GM21526 (cell line): ENCODE data around the gene MAPRE2.
A peak's percentile ranks its signal among the peaks of the same experiment; 100 is the strongest.
"Not testable (repeated sequence)": the region's sequence is repeated elsewhere in the genome, so short reads cannot be mapped to it uniquely, and the experiment has no call there.

Experiments
- ATAC-seq: cut with Tn5 transposase; IDR thresholded peaks from one replicate; pipeline ENCODE4 v1.9.1; 2021; ENCODE audit warnings: moderate library complexity; ENCODE audit not compliant: unreplicated experiment, low FRiP score

MAPRE2 gene

DNA sequence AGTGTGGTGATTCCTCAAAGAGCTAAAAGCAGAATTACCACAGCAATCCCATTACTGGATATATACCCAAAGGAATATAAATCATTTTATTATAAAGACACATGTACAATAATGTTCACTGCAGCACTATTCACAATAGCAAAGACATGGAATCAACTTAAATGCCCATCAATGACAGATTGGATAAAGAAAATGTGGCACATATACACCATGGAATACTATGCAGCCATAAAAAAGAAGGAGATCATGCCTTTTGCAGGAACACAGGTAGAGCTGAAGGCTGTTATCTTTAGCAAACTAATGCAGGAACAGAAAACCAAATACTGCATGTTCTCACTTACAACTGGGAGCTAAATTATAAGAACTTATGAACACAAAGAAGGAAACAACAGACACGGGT, 129.1 kb downstream of the MAPRE2 start:
- not testable (repeated sequence) for ATAC-seq

DNA sequence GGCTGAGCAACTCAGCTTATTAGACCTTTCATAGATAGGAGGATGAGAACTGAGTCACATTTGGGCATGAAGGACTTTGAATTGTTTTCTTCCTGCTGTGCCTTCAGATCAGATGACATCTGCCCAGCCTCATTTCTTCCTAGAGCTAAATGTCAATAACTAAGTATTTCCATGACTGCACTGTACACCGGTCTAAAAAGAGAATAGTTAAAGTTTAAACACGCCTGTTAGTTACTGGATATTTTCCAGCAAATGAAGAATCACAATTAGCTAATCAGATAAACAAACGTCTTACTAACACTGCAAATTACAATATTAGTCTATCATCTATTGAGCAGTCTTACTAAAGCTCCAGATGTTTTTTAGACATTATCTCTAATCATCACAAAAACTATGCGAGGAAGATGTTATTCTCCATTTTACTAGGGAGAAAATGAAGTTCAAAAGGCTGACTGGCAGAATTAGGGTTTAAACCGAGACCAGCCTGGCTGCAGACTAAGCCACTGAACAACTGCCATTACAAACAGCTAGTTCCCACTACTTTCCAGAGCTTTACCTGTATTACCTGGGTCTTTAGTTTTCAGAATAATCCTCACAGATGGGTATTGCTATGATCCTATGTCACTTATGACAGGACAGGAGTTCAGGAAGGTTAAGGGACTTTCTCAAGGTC, 130.2 kb downstream of the MAPRE2 start:
- no peak for ATAC-seq

DNA sequence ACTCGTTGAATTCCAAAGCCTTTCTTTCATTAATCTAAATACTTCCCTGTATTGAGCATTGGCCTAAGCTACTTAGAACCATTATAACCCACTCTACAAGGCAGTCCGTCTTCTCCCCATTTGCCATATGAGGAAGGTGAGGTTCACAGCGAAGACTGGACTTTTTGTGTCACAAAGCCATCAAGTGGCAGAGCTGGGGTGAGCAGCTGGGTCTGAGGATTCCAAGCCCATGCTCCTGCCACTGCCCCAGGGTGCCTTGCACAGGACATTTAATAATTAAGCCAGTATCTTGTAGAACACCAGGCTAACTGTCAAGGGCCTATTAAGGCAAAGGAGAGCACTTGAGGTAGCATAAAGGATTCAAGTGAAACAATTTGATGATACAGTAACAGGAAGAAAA, 130.8 kb downstream of the MAPRE2 start:
- no peak for ATAC-seq

DNA sequence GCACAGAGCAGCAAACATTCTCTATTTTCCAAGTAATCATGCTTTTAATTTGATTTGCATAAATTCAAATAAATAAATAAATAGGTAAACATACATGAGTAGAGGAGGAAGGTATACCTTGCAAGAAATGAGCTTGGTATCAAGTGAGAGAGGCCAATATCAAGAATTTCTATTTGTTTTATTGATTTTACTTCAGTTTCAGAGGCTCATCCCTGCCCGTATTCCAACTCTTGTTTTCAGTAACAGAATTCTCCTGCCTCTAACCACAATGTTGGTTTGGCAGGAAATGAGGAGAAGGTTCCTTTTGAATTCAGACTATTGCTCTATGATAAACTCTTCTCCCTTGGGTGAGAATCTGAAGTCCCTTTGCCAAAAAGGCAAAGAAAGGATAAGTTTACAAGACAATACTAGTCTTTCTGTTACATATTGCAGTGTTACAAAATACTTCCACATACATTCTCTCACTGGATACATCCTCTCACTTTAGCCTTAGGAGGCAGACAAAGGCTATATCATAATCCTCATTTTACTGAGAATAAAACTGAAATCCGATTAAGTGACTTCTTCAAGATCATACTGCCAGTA, 131.3 kb downstream of the MAPRE2 start:
- ATAC-seq, result no peak

DNA sequence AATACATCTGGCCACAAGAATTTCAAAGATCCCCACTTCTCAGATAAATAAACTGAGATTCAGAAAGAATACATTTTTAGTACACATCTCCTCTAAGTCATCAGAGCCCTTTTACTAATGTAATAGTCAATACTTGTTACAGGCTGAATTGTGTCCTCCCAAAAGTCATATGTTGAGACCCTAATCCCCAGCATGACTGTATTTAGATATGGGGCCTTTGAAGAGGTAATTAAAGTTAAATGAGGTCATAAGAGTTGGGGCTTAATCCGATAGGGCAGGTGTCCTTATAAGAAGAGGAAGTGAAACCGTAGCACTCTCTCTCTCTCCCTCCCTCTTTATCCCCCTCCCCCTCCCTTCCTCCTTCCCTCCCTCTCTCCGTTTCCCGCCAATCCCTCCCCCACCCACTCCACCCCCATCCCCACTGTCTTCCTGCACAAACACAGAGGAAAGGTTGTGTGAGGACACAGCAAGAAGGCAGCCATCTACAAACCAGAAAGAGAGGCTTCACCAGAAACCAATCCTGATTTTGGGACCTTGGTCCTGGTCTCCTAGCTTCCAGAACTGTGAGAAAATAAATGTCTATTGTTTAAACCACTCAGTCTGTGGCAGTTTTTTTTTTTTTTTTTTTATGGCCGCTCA, 133.0 kb downstream of the MAPRE2 start:
- ATAC-seq, result peak; percentile 86

DNA sequence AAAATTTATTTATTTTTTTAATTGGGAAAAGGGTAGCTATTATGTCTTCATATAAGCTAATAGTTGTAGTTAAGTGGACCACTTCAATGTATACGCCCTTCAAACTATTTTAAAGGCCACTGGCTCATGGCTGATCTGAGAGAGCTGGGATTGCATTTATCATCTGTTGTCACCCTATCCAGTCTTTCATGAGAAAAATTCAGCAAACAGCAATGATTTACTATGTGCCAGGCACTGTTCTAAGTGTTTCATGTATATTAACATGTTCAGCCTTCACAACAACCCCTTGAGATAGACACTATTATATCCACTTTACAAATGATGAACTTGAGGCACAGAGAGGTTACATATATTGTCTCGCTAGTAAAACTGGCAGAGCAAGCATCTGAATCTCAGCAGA, 133.5 kb downstream of the MAPRE2 start:
- no peak for ATAC-seq

DNA sequence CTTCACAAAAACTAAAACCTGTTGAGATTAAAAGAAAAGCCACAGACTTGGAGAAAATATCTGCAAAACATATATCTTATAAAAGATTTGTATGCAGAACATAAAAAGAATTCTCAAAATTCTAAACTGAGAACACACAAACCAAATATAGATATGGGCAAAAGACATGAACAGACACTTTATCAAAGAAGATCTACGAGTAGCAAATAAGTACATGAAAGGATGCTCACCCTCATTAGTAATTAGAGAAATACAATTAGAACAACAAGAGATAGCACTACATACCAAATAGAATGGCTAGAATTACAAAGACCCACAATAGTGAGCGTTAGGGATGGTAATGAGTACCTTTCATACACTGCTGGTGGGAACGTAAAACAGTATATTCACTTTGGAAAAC, 135.7 kb downstream of the MAPRE2 start:
- ATAC-seq, result no peak

DNA sequence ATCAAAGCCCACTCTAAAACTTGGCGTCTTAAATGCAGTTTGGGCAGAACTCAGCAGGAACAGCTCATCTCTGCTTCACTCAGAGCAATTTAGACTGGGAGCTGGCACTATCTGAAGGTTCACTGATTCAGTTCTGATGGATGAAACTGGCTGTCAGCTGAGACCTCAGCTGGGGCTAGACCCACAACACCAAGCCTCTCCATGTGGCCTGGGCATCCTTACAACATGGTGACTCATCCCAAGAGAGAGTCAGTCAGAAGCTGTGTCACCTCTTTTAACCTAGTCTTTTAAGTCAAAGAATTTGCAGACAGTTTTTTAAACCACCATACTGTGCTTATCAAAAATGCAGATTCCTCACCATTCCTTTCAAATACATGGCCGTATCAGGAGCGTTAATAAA, 137.0 kb downstream of the MAPRE2 start:
- no peak for ATAC-seq

DNA sequence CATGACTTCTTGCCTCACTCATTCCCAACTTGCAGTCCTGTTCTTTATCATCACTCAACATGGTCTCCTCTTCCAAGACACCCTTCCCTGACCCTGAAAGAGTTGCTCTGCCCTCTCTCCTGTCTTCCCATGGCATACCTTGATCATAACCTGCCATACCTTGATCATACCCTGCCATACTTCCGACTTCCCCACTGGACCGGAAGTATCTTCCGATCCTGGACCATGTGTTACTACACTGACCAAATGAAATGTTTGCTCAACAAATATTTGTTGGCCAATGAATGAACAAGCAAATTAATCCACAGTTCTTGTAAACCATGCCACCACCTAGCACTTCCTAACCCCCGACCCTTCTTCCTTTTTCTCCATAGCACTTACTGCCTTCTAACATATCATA, 138.7 kb downstream of the MAPRE2 start:
- ATAC-seq, result no peak

DNA sequence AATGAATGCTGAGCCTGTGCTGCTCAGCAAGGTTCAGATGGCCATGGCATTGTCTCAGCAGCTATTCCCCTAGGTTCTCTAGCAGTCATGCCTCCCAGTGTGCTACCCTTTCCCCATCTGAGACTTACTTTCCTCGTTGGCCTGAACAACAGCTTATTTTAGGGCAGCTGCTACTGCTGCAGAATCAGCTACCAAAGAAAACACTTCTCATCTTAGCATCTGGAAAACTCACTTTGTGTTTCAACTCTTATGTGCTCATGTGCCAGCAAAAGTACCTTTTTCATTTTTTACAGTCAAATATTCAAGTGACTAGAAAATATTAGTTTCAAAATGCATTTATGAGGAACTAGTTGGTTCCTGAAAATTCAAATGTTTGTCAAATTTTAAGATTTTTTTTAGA, 139.2 kb downstream of the MAPRE2 start:
- no peak for ATAC-seq

DNA sequence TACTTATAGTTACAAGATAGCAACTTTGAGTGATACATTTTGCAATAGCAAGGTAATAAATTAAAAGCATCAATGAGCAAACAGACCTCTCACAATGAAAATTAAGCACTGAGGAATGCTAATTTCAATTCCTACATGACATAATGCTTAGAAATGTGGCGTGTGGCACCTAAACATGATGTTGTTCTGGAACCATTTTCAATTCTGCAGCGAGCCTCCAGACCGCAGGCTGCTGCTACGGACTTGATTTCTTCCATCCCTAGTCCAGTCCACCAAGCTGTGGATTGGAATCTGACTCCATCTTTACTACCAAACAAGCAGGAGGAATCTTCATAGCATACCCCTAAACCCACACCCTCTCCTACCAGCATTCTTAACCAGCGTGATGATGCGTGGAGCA, 140.9 kb downstream of the MAPRE2 start:
- ATAC-seq, result no peak

DNA sequence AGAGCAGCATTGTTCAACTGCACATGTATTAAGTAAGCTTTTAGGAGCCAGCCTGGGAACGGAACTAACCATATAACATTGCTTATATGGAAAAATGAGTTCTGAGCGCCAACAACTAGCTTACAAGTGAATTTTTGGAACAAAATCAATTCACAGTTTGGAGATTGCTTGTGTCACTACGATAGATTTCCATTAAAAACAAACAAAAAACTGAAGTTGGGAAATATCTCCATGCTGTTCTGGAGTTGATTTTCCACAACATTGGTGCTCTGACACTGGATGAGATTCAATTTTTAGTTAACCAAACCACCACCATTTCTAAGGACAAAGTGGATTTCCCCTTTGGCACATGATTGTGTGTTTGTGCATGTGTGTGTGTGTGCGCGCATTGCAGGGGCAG, 142.7 kb downstream of the MAPRE2 start:
- no peak for ATAC-seq

DNA sequence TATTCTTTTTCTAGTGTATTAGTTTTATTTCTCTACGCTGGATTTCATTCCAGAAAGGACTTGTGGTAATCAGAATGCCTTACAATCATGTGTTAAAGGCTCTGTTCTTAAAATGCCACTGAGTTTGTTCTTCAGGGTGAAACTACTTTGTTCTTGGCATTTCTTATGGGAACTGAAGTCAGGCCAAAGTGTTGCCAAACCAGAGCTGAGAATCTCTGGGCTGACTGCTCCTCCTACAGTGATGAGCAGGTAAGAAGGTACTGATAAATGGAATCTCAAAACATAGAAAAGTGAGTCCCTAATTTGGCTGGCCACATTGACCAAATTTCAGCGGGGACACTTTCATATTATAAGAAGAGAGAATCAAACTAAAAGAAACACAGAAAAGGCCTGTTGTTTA, 144.6 kb downstream of the MAPRE2 start:
- ATAC-seq, result no peak

DNA sequence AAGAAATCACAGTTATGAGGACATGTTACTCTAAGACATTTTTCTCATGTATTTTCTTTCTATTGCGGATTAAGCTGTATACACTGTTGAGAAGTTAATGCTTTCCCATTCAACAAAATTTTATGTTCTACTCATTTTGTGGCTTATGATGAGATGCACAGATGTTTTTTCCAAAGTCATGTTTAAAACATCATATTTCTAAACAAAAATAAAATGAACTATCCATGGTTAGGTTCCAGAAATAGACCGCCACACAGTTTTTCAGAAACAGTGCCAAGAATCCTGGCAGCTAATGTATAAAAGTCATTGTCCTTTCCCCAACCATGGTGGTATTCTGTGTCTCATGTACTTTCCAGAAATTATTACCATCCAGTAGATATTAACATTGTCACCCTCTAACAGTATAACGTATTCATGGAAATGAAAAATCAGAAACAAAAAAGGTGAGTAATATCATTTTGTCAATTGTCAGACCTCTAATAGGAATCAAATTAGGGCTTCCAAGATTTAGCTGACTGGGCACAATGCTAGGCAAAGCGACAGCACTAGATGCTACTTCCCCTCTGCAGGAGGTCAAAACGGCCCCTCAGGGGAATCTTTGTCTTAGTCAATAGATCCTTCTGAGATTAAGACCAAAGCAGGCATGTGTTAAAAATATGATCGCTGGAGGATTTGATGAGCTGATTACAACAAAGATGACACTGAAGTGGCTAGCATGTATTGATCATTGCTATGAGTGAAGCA, 145.2 kb downstream of the MAPRE2 start:
- ATAC-seq, result no peak

DNA sequence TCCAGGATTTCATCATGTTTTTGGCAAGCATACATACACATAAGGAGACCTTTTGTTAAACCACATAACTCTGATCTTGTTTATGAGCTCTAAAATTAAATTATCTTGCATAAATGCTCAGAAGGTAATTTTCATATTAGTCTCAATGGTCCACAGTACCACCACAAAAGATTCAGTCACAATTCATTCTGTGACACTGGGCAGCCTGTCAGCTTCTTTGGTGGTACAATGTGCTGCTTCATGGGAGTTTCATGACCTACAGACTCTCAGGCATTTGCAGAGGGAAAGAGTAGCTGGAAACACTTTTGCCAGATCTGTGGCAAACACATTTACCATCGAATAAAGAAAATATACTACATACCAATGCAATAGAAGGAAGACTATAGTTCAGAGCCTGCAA, 148.3 kb downstream of the MAPRE2 start:
- no peak for ATAC-seq

DNA sequence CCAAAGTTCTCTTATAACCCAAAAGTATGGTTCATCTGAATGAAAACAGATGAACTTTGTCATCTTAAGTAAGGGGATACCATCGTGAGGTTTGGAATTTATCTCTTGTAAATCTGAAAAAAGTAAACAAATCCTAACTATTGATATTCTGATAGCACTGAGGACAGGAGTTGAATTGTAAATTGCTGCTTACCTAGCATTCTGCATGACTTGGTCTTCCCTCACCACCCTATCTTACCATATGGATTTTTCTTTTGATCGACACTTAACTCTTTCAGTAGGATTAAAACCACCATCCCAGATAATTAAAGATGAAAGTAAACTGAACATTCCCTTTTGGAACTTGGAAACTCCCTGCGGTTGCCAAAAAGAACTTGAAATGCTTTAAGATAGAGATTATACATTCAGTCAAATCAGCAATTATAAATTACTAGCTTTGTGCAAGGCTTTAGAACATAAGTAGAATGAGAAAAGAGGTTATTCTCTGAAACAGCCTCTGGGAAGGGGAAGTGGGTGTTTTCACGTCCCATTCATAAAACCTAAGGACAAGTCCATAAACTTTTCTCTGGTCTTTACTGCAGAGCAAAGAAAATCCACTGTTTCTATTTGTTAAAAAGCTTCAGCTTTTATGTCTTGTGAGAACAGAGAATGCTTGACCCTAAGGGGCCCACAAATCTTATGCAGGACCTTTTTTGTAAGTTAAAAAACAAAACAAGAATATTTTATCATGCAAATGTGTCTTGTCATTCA, 149.9 kb downstream of the MAPRE2 start:
- ATAC-seq, result no peak

DNA sequence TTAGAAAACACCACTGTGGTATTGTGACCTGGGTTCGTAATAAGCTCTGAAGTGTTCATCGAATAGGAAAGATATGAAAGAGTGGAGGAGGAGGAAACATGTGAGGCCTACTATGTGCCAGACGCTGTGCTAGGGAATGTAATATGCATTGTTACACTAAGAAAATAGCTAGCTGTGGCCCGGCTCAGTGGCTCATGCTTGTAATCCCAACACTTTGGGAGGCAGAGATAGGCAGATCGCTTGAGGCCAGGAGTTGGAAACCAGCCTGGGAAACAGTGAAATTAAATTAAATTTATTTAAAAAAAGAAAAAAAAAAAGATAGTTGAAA, 150.4 kb downstream of the MAPRE2 start:
- ATAC-seq, result no peak

DNA sequence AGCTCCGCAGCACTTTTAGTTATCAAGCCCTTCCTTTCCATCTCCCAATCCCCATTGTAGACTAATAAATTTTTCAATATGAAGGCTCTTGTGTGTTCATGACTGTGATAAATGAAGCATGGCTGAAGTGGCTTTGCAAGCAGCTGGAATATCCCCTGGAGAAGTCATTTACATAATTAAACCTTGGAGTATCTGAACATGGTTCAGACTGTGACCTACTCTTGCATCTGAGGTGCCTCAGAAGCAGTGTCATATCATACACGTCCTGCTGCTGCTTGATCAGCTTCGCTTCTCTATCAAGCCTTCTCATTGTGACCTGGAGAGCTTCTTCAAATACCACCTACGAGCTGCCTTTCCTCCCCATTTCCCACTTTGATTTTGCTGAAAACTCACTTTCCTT, 151.2 kb downstream of the MAPRE2 start:
- no peak for ATAC-seq
